Mammary epithelial cell (primary cell): ENCODE results near the gene GDA.

ENCODE experiments used
- EZH2 ChIP-seq: IDR thresholded peaks from 2 replicates; pipeline ENCODE4 v1.6.1; 2012; ENCODE audit warnings: low read length, inconsistent platforms, borderline replicate concordance
- TF ChIP-seq, protein P1 (sequence below), 2 donors: IDR thresholded peaks in 1 of 2; conservative IDR thresholded peaks in 1 of 2; 2 replicates each; pipeline ENCODE4 v1.5.1; 2011 to 2012; ENCODE audit warnings: inconsistent platforms in 2 of 2, low read length in 2 of 2, mild to moderate bottlenecking in 2 of 2, control low read depth in 1 of 2, low read depth in 1 of 2; ENCODE audit not compliant: insufficient read depth in 1 of 2; ENCODE audit errors: extremely low read depth in 1 of 2

DNA sequence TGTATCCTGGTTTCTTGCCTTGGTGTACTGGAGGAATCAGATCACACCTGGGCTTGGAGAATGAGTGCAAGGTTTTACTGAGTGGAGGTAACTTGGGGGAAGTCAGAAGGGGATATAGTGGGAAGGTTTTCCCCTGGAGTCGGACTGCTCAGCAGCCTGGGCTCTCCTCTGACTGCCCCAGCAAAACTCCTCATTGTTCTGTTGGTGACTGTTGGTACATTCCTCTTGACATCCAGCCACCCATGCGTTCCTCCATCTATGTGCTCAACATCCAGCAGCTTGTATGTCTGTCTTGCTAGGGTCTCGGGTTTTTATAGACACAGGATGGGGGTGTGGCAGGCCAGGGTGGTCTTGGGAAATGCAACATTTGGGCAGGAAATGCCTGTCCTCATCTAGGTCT lies 119.7 kb downstream of the GDA start:
- TF ChIP-seq, protein P1, sequence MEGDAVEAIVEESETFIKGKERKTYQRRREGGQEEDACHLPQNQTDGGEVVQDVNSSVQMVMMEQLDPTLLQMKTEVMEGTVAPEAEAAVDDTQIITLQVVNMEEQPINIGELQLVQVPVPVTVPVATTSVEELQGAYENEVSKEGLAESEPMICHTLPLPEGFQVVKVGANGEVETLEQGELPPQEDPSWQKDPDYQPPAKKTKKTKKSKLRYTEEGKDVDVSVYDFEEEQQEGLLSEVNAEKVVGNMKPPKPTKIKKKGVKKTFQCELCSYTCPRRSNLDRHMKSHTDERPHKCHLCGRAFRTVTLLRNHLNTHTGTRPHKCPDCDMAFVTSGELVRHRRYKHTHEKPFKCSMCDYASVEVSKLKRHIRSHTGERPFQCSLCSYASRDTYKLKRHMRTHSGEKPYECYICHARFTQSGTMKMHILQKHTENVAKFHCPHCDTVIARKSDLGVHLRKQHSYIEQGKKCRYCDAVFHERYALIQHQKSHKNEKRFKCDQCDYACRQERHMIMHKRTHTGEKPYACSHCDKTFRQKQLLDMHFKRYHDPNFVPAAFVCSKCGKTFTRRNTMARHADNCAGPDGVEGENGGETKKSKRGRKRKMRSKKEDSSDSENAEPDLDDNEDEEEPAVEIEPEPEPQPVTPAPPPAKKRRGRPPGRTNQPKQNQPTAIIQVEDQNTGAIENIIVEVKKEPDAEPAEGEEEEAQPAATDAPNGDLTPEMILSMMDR (conservative IDR thresholded peaks at IDR 0.05 in 1 of 2, IDR thresholded peaks at IDR 0.05 in 1 of 2; ENCODE audit: extremely low read depth in 1 of 2, insufficient read depth in 1 of 2, low read depth in 1 of 2, low read length in 2 of 2): no peak
- TF ChIP-seq EZH2: no peak
